ENCODE measurements around the gene YES1. TPM values are rescaled to one million over a fixed set of nuclear protein-coding genes. Genes with fewer than 3 reads are reported as not detected.

Gene YES1
- total RNA-seq, 2 donors from 2014 or later: 41.2 to 50.4 TPM

- Histone ChIP-seq H3K4me3 (no peak overlapping the region), H3K9me3 (no peaks in the 10 kb centered on the region), H3K4me1 (ENCODE audit: control insufficient read depth in 1 of 2, low read depth in 2 of 2) (no peaks in the 10 kb centered on the region), H3K27me3 (replicated peaks; ENCODE audit: insufficient read depth) (no peaks in the 10 kb centered on the region), H3K27ac (no peak overlapping the region), H3K36me3 (no peaks in the 10 kb centered on the region)
- DNase-seq (ENCODE audit: low spot score) (no peak), ATAC-seq (ENCODE audit: insufficient number of reproducible peaks, low FRiP score, low read depth) (no peak)
- TF ChIP-seq CTCF (IDR thresholded peaks at IDR 0.05): no peak
Observed at GRCh38 chr18:717003-717402, 95.0 kb downstream of the YES1 start.

- Histone ChIP-seq H3K27ac (no peak overlapping the region), H3K36me3 (no peaks in the 10 kb centered on the region), H3K27me3 (replicated peaks; ENCODE audit: insufficient read depth) (no peaks in the 10 kb centered on the region), H3K9me3 (no peaks in the 10 kb centered on the region), H3K4me3 (no peak overlapping the region), H3K4me1 (ENCODE audit: control insufficient read depth in 1 of 2, low read depth in 2 of 2) (peaks cover 0 to 3% of the 10 kb centered on the region in 2 donors)
- TF ChIP-seq CTCF (IDR thresholded peaks at IDR 0.05): no peak
- no peak for DNase-seq (ENCODE audit: low spot score)
- no peak for ATAC-seq (ENCODE audit: insufficient number of reproducible peaks, low FRiP score, low read depth)
Observed at GRCh38 chr18:715626-716025, 96.4 kb downstream of the YES1 start.

GRCh38 chr18:713135-713490 is 98.9 kb downstream of the YES1 start:
- ATAC-seq (ENCODE audit: insufficient number of reproducible peaks, low FRiP score, low read depth) (no peak), DNase-seq (ENCODE audit: low spot score) (no peak)
- Histone ChIP-seq H3K9me3 (no peaks in the 10 kb centered on the region), H3K27me3 (replicated peaks; ENCODE audit: insufficient read depth) (no peaks in the 10 kb centered on the region), H3K27ac (peak overlapping the region in 1 of 2 donors; percentile 68), H3K4me3 (peak overlapping the region; percentile 93), H3K4me1 (ENCODE audit: control insufficient read depth in 1 of 2, low read depth in 2 of 2) (peaks cover 0 to 11% of the 10 kb centered on the region in 2 donors), H3K36me3 (no peaks in the 10 kb centered on the region)
- no peak for TF ChIP-seq CTCF (IDR thresholded peaks at IDR 0.05)

GRCh38 chr18:712401-713134 is 99.5 kb downstream of the YES1 start, which contains the start of gene ENOSF1:
ENOSF1 (minus strand) TSS chr18:712630; CDS start chr18:712587, 43 bp downstream.
- H3K36me3 ChIP-seq: no peaks in the 10 kb centered on the region
- no peaks in the 10 kb centered on the region for H3K9me3 ChIP-seq
- peak; percentile 25 for DNase-seq (ENCODE audit: low spot score)
- H3K27me3 ChIP-seq (replicated peaks; ENCODE audit: insufficient read depth): no peaks in the 10 kb centered on the region
- peak within 1 kb of the TSS; percentile 93 for H3K4me3 ChIP-seq
- ATAC-seq (ENCODE audit: insufficient number of reproducible peaks, low FRiP score, low read depth): peak; percentile 53
- H3K27ac ChIP-seq: peak within 1 kb of the TSS; percentile 68 to 70
- peak; percentile 89 for TF ChIP-seq CTCF (IDR thresholded peaks at IDR 0.05)
- peaks cover 0 to 11% of the 10 kb centered on the region in 2 donors for H3K4me1 ChIP-seq (ENCODE audit: control insufficient read depth in 1 of 2, low read depth in 2 of 2)

DNA sequence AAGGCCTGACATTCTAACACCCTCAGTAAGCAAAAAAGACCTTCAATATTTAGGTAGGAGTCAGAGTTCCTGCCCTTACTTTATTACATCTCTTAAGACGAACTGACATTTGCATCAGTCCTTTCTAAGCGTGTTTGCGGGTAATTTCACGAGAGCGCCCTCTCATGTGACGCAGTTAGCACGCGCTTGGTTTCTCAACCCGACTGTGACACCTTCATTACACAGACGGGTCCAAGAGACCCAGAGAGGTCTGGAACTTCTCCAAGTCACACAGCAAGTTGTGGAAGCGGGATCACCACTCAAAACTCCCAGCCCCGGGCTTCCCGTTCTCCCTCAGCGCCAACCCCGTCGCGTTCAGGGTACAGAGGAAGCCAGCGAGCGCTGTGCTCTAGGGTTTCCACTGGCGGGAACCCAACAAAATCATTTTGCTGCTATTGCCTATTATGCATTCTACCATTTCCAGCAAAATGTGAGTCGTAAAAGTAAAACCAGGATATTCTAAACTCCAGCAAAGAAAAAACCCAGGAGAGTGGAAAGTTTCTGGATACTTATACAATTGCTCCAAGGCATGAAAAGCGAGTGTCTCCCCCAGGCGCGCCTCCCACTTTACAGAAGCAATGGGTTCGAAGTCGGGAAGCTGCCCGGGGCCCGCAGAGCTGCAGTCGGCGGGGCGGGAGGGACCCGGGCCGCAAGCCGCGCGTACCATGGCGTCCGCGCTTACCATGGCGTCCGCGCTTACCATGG is 100.2 kb downstream of the YES1 start:
- H3K27me3 ChIP-seq (replicated peaks; ENCODE audit: insufficient read depth): no peaks in the 10 kb centered on the region
- H3K4me3 ChIP-seq: peak overlapping the region; percentile 93
- DNase-seq (ENCODE audit: low spot score) (peak; percentile 37), ATAC-seq (ENCODE audit: insufficient number of reproducible peaks, low FRiP score, low read depth) (peak; percentile 48)
- H3K9me3 ChIP-seq: no peaks in the 10 kb centered on the region
- H3K27ac ChIP-seq: peak overlapping the region; percentile 68 to 70
- no peak for TF ChIP-seq CTCF (IDR thresholded peaks at IDR 0.05)
- H3K36me3 ChIP-seq: no peaks in the 10 kb centered on the region
- H3K4me1 ChIP-seq (ENCODE audit: control insufficient read depth in 1 of 2, low read depth in 2 of 2): peaks cover 0 to 11% of the 10 kb centered on the region in 2 donors

All from thoracic aorta (tissue), 2 donors.